ENCODE results near the gene DNM2.
A peak's percentile ranks its signal among the peaks of the same experiment; 100 is the strongest.

DNM2 gene

GRCh38 chr19:10826846-10827245, 109.0 kb downstream of the DNM2 start:
- H2BK12ac ChIP-seq (ENCODE audit: low read length in 2 of 2) = no peak overlapping the region
- H3K4me3 ChIP-seq (ENCODE audit: insufficient read depth in 1 of 2, low read depth in 1 of 2, low read length in 2 of 2) = no peak overlapping the region
- no peak overlapping the region for H3K4ac ChIP-seq (ENCODE audit: low read depth in 1 of 2, low read length in 2 of 2)
- no peak overlapping the region for H3K9ac ChIP-seq (ENCODE audit: low read length)
- H3K14ac ChIP-seq (ENCODE audit: low read length in 2 of 2) = no peak overlapping the region
- no peak overlapping the region for H2BK120ac ChIP-seq (ENCODE audit: low read depth, low read length)
- peaks cover 61 to 81% of the 10 kb centered on the region in 2 experiments for H3K36me3 ChIP-seq (ENCODE audit: control insufficient read depth in 1 of 2, insufficient read depth in 2 of 2, low read depth in 1 of 2, low read length in 2 of 2)
- DNase-seq = no peak
- H2BK5ac ChIP-seq (ENCODE audit: low read depth, low read length, poor library complexity, severe bottlenecking) = no peak overlapping the region
- H3K27me3 ChIP-seq (ENCODE audit: control insufficient read depth in 1 of 2, insufficient read depth in 1 of 2, low read length in 2 of 2) = no peaks in the 10 kb centered on the region
- H3K27ac ChIP-seq (ENCODE audit: low read length, poor library complexity, severe bottlenecking) = no peak overlapping the region
- 91% methylated on average over 6 of the region's 6 CpGs for WGBS
- H4K91ac ChIP-seq (ENCODE audit: low read length) = no peak overlapping the region
- no peak overlapping the region for H3K18ac ChIP-seq (ENCODE audit: low read depth in 1 of 2, low read length in 2 of 2)
- H3K9me3 ChIP-seq (ENCODE audit: control insufficient read depth, low read length) = no peaks in the 10 kb centered on the region
- no peak overlapping the region for H3K4me2 ChIP-seq (ENCODE audit: low read length, poor library complexity, severe bottlenecking)
- no peak overlapping the region for H2AFZ ChIP-seq (ENCODE audit: low read depth, low read length)
- no peak overlapping the region for H3K23ac ChIP-seq (ENCODE audit: low read length in 2 of 2)
- peaks cover 22% of the 10 kb centered on the region for H3K79me1 ChIP-seq (replicated peaks; ENCODE audit: low read length, poor library complexity, severe bottlenecking)
- H2BK15ac ChIP-seq (ENCODE audit: low read depth, poor library complexity, severe bottlenecking) = no peak overlapping the region
- no peaks in the 10 kb centered on the region for H3K4me1 ChIP-seq (ENCODE audit: control insufficient read depth, insufficient read depth, low read depth, low read length)
- H4K8ac ChIP-seq (ENCODE audit: low read length) = no peak overlapping the region
- H2AK5ac ChIP-seq (ENCODE audit: low read length, severe bottlenecking) = no peak overlapping the region

- Histone ChIP-seq H3K9ac (ENCODE audit: low read length) (no peak overlapping the region), H2AFZ (ENCODE audit: low read depth, low read length) (no peak overlapping the region), H2BK5ac (ENCODE audit: low read depth, low read length, poor library complexity, severe bottlenecking) (no peak overlapping the region), H3K14ac (ENCODE audit: low read length in 2 of 2) (no peak overlapping the region), H3K4me3 (ENCODE audit: insufficient read depth in 1 of 2, low read depth in 1 of 2, low read length in 2 of 2) (no peak overlapping the region), H3K18ac (ENCODE audit: low read depth in 1 of 2, low read length in 2 of 2) (no peak overlapping the region), H3K27me3 (ENCODE audit: control insufficient read depth in 1 of 2, insufficient read depth in 1 of 2, low read length in 2 of 2) (no peaks in the 10 kb centered on the region), H2BK120ac (ENCODE audit: low read depth, low read length) (no peak overlapping the region), H2AK5ac (ENCODE audit: low read length, severe bottlenecking) (no peak overlapping the region), H3K36me3 (ENCODE audit: control insufficient read depth in 1 of 2, insufficient read depth in 2 of 2, low read depth in 1 of 2, low read length in 2 of 2) (peaks cover 75 to 88% of the 10 kb centered on the region in 2 experiments), H3K4me1 (ENCODE audit: control insufficient read depth, insufficient read depth, low read depth, low read length) (no peaks in the 10 kb centered on the region), H3K23ac (ENCODE audit: low read length in 2 of 2) (no peak overlapping the region), H3K79me1 (replicated peaks; ENCODE audit: low read length, poor library complexity, severe bottlenecking) (peaks cover 30% of the 10 kb centered on the region), H3K27ac (ENCODE audit: low read length, poor library complexity, severe bottlenecking) (no peak overlapping the region), H2BK12ac (ENCODE audit: low read length in 2 of 2) (peak overlapping the region in 1 of 2 experiments; percentile 24), H2BK15ac (ENCODE audit: low read depth, poor library complexity, severe bottlenecking) (no peak overlapping the region), H4K8ac (ENCODE audit: low read length) (no peak overlapping the region), H4K91ac (ENCODE audit: low read length) (peak overlapping the region; percentile 18), H3K4ac (ENCODE audit: low read depth in 1 of 2, low read length in 2 of 2) (no peak overlapping the region), H3K4me2 (ENCODE audit: low read length, poor library complexity, severe bottlenecking) (no peak overlapping the region), H3K9me3 (ENCODE audit: control insufficient read depth, low read length) (no peaks in the 10 kb centered on the region)
- WGBS = 94% methylated on average over 26 of the region's 26 CpGs
- DNase-seq = no peak
Measured at GRCh38 chr19:10828981-10829821, 111.3 kb downstream of the DNM2 start.

- peaks cover 2% of the 10 kb centered on the region for H3K4me1 ChIP-seq (ENCODE audit: control insufficient read depth, insufficient read depth, low read depth, low read length)
- no peak overlapping the region for H4K8ac ChIP-seq (ENCODE audit: low read length)
- H2BK5ac ChIP-seq (ENCODE audit: low read depth, low read length, poor library complexity, severe bottlenecking) = no peak overlapping the region
- peaks cover 71 to 85% of the 10 kb centered on the region in 2 experiments for H3K36me3 ChIP-seq (ENCODE audit: control insufficient read depth in 1 of 2, insufficient read depth in 2 of 2, low read depth in 1 of 2, low read length in 2 of 2)
- H3K9ac ChIP-seq (ENCODE audit: low read length) = no peak overlapping the region
- no peaks in the 10 kb centered on the region for H3K27me3 ChIP-seq (ENCODE audit: control insufficient read depth in 1 of 2, insufficient read depth in 1 of 2, low read length in 2 of 2)
- DNase-seq = no peak
- H3K14ac ChIP-seq (ENCODE audit: low read length in 2 of 2) = no peak overlapping the region
- peaks cover 26% of the 10 kb centered on the region for H3K79me1 ChIP-seq (replicated peaks; ENCODE audit: low read length, poor library complexity, severe bottlenecking)
- no peak overlapping the region for H2AFZ ChIP-seq (ENCODE audit: low read depth, low read length)
- no peak overlapping the region for H3K18ac ChIP-seq (ENCODE audit: low read depth in 1 of 2, low read length in 2 of 2)
- no peak overlapping the region for H3K27ac ChIP-seq (ENCODE audit: low read length, poor library complexity, severe bottlenecking)
- no peak overlapping the region for H3K23ac ChIP-seq (ENCODE audit: low read length in 2 of 2)
- H3K4me2 ChIP-seq (ENCODE audit: low read length, poor library complexity, severe bottlenecking) = no peak overlapping the region
- H4K91ac ChIP-seq (ENCODE audit: low read length) = no peak overlapping the region
- no peaks in the 10 kb centered on the region for H3K9me3 ChIP-seq (ENCODE audit: control insufficient read depth, low read length)
- no peak overlapping the region for H2BK12ac ChIP-seq (ENCODE audit: low read length in 2 of 2)
- H3K4me3 ChIP-seq (ENCODE audit: insufficient read depth in 1 of 2, low read depth in 1 of 2, low read length in 2 of 2) = no peak overlapping the region
- H2BK120ac ChIP-seq (ENCODE audit: low read depth, low read length) = no peak overlapping the region
- 95% methylated on average over 13 of the region's 16 CpGs for WGBS
- no peak overlapping the region for H2AK5ac ChIP-seq (ENCODE audit: low read length, severe bottlenecking)
- H3K4ac ChIP-seq (ENCODE audit: low read depth in 1 of 2, low read length in 2 of 2) = no peak overlapping the region
- H2BK15ac ChIP-seq (ENCODE audit: low read depth, poor library complexity, severe bottlenecking) = no peak overlapping the region
Measured at GRCh38 chr19:10829967-10830366, 112.1 kb downstream of the DNM2 start.

GRCh38 chr19:10830370-10830769, 112.5 kb downstream of the DNM2 start:
- H3K27ac ChIP-seq (ENCODE audit: low read length, poor library complexity, severe bottlenecking) = no peak overlapping the region
- H4K91ac ChIP-seq (ENCODE audit: low read length) = no peak overlapping the region
- H2AFZ ChIP-seq (ENCODE audit: low read depth, low read length) = no peak overlapping the region
- no peak overlapping the region for H2BK5ac ChIP-seq (ENCODE audit: low read depth, low read length, poor library complexity, severe bottlenecking)
- H4K8ac ChIP-seq (ENCODE audit: low read length) = no peak overlapping the region
- H3K14ac ChIP-seq (ENCODE audit: low read length in 2 of 2) = no peak overlapping the region
- no peaks in the 10 kb centered on the region for H3K9me3 ChIP-seq (ENCODE audit: control insufficient read depth, low read length)
- peaks cover 71 to 86% of the 10 kb centered on the region in 2 experiments for H3K36me3 ChIP-seq (ENCODE audit: control insufficient read depth in 1 of 2, insufficient read depth in 2 of 2, low read depth in 1 of 2, low read length in 2 of 2)
- no peak overlapping the region for H2BK12ac ChIP-seq (ENCODE audit: low read length in 2 of 2)
- no peak overlapping the region for H3K23ac ChIP-seq (ENCODE audit: low read length in 2 of 2)
- H2BK15ac ChIP-seq (ENCODE audit: low read depth, poor library complexity, severe bottlenecking) = no peak overlapping the region
- H3K18ac ChIP-seq (ENCODE audit: low read depth in 1 of 2, low read length in 2 of 2) = no peak overlapping the region
- H3K4me2 ChIP-seq (ENCODE audit: low read length, poor library complexity, severe bottlenecking) = no peak overlapping the region
- H2BK120ac ChIP-seq (ENCODE audit: low read depth, low read length) = no peak overlapping the region
- peaks cover 28% of the 10 kb centered on the region for H3K79me1 ChIP-seq (replicated peaks; ENCODE audit: low read length, poor library complexity, severe bottlenecking)
- H3K4me1 ChIP-seq (ENCODE audit: control insufficient read depth, insufficient read depth, low read depth, low read length) = peaks cover 6% of the 10 kb centered on the region
- H3K4me3 ChIP-seq (ENCODE audit: insufficient read depth in 1 of 2, low read depth in 1 of 2, low read length in 2 of 2) = no peak overlapping the region
- H3K9ac ChIP-seq (ENCODE audit: low read length) = no peak overlapping the region
- H3K27me3 ChIP-seq (ENCODE audit: control insufficient read depth in 1 of 2, insufficient read depth in 1 of 2, low read length in 2 of 2) = no peaks in the 10 kb centered on the region
- H3K4ac ChIP-seq (ENCODE audit: low read depth in 1 of 2, low read length in 2 of 2) = no peak overlapping the region
- no peak for DNase-seq
- WGBS = 95% methylated on average over 7 of the region's 7 CpGs
- no peak overlapping the region for H2AK5ac ChIP-seq (ENCODE audit: low read length, severe bottlenecking)
